Left hindlimb (tissue), 1 donor: ENCODE data around the gene OPN4.
"Not testable (repeated sequence)": the region's sequence is repeated elsewhere in the genome, so short reads cannot be mapped to it uniquely, and the experiment has no call there.

Experiments used
- DNase-seq: peaks from one replicate; pipeline ENCODE4 v3.0.0-alpha.2; 2018

OPN4 gene, protein sequence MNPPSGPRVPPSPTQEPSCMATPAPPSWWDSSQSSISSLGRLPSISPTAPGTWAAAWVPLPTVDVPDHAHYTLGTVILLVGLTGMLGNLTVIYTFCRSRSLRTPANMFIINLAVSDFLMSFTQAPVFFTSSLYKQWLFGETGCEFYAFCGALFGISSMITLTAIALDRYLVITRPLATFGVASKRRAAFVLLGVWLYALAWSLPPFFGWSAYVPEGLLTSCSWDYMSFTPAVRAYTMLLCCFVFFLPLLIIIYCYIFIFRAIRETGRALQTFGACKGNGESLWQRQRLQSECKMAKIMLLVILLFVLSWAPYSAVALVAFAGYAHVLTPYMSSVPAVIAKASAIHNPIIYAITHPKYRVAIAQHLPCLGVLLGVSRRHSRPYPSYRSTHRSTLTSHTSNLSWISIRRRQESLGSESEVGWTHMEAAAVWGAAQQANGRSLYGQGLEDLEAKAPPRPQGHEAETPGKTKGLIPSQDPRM

DNA sequence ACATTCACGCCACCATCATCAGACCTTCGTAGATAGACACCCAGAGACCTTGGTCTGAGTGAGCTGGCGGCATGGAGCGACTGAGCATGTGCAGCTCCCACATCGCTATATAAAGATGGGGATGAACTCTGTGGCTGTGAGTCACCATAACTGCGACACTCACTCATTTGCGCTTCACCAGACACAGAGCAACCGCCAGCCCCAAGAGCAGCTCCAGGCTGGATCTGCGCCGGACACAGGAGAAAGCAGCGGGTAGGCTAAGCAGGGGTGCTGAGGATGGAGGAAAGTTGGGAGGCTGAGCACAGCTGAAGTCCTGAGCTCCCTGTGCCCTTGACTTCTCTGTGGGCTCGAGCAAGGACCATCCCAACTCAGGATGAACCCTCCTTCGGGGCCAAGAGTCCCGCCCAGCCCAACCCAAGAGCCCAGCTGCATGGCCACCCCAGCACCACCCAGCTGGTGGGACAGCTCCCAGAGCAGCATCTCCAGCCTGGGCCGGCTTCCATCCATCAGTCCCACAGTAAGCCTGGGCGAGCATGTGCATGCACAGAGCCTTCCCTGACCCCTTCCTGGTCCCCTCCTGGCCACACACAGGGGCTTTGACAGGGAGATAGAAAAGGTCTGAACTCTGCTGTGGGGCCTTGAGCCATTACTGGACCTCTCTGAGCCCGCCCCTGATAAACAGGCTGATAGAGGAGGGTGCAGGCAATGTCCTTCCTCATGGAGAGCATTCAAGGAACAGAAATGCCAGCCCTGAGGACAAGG, at the start of gene OPN4:
Gene OPN4 (plus strand): TSS at position 137 of the 762 bp plus-strand sequence. CDS start 237 bp downstream, at position 374.
- peak; percentile 18 for DNase-seq

DNA sequence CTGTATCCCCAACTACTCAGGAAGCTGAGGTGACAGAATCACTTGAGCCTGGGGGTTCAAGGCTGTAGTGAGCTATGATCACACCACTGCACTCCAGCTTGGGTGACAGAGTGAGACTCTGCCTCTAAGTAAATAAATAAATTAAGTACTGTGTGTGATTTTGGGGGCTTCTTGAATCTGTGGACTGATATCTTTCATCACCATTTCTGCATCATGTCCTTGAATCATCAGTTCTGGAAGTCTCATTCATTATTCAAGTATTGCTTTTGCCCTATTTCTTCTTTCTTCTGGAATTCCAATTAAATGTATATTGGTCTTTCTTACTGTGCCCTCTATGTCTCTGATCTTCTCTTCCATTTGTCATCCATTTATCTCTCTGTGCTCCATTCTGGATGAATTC, 46.7 kb upstream of the OPN4 start:
- DNase-seq = no peak

DNA sequence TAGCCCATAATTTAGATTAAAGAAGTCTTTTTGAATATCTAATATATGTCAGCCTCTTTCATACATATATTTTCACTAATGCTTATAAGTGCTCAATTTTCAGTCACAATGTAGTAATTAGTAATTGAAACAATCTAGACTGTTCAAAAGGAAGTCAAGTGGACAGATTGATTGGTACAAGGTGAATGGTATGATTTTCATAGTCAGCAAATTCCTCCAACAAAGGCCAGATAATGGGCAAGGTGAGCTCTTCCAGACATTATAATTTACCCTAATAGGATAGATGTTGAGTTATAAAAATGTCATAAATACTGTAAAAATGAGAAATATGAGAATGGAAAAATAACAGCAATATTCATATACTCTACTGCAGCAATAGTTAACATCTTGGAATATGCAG, 44.4 kb upstream of the OPN4 start:
- DNase-seq = no peak

DNA sequence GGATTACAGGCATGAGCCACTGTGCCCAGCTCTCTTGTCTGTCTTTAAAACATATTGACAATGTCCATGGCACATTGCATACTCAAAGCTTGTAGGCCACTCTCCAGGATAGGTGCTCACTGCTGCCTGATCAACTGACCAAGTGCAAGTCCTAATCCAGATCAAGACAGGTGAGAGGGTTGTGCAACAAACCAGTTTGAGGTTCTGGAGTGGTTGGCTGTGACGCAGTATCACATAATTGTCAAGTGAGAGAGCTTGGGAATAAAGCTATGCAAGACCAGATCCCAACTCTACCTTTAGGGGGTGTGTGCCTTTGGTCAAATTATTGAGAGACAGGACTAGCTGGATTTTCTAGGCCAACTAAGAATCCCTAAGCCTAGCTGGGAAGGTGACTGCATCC, 43.0 kb upstream of the OPN4 start:
- DNase-seq = no peak

DNA sequence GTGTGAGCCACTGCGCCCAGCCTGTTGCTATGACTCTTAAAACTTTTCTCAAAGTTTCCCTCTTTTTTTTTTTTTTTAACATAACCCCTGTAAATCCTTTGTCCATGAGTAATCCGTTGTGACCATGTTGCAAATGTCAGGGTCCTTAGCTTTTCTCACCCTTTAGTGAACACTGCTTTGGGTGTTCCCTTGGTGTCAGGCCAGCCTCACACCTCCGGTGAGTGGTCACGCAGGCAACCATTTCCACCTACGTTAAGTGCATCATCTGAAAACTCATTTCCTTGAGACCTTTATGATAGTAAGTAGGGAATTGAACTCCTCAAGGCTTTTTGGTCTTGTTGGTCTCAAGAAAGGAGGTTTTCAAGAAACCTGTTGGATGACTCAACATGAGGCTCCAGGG, 41.3 kb upstream of the OPN4 start:
- DNase-seq = no peak

DNA sequence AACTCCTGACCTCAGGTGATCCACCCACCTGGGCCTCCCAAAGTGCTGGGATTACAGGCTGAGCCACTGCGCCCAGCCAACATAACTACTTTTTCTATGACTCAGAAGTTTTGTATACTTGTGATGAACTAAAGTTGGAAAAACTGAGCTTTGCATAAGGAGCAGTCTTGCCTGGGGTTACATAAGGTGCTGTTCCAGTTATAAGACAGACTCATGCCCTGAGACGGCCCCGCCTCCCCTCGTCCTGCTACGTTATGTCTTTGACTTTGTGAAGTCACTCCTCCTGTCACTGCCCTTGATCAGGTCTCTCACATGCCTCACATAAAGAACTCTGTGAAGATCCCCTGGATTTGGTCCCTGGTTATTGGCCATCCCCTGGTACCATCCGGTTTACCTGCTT, 40.4 kb upstream of the OPN4 start:
- no peak for DNase-seq

DNA sequence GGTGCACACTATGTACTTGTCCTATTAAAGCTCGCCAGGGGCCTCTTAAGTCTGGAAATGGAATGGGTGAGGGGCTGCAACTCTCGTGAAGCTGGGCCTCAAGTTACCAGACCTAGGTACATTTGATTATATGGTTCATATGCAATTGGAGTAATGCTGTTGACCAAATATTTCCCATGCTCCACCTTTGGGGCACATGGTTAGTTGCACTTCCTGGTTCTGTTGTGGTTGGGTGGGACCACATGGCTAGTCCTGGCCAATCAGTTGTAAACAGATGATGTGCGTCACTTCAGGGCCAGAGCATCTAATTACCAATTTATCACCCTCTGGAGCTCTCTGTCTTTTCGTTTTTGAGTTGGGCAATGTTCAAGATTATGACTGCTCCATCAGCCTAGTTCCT, 39.5 kb upstream of the OPN4 start:
- DNase-seq = no peak

DNA sequence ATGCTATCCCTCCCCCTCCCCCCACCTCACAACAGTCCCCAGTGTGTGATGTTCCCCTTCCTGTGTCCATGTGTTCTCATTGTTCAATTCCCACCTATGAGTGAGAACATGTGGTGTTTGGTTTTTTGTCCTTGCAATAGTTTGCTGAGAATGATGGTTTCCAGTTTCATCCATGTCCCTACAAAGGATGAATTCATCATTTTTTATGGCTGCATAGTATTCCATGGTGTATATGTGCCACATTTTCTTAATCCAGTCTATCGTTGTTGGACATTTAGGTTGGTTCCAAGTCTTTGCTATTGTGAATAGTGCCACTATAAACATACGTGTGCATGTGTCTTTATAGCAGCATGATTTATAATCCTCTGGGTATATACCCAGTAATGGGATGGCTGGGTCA, 37.1 kb upstream of the OPN4 start:
- not testable (repeated sequence) for DNase-seq

DNA sequence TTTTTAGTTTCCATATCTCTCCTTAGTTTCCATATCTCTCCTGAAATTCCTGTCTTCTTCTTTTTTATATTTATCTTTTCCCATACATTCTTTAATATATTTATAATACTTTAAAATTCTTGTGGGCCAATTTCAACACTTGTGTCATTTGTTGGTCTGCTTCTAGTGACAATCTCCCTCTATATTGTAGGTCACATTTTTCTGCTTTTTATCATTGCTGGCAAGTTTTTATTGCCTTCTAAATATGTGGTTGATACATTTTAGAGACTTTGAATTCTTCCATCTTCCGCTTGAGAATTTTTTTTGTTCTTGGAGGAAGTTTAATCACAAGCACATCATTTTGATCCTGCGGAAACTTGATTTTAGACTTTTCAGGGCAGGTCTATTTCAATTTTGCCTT, 26.0 kb upstream of the OPN4 start:
- no peak for DNase-seq

DNA sequence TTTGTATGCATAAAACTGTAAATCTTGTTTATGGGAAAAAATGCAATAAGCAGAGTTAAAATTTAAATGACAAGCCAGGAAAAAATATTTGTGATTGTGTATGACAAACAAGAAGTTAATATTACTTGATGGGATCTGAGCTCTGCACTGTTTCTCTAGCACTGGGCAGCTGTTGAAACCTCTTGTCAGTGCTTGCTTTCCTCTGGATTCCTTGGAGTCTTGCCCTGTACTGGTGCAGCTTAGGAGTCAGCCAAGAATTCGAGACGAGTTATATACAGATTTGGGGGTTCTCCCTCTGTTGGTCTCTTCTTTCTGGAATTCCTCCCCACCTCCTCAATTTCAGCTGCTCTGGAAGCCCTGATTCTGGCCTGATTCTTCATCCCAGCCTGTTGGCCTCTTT, 24.3 kb upstream of the OPN4 start:
- DNase-seq = no peak

DNA sequence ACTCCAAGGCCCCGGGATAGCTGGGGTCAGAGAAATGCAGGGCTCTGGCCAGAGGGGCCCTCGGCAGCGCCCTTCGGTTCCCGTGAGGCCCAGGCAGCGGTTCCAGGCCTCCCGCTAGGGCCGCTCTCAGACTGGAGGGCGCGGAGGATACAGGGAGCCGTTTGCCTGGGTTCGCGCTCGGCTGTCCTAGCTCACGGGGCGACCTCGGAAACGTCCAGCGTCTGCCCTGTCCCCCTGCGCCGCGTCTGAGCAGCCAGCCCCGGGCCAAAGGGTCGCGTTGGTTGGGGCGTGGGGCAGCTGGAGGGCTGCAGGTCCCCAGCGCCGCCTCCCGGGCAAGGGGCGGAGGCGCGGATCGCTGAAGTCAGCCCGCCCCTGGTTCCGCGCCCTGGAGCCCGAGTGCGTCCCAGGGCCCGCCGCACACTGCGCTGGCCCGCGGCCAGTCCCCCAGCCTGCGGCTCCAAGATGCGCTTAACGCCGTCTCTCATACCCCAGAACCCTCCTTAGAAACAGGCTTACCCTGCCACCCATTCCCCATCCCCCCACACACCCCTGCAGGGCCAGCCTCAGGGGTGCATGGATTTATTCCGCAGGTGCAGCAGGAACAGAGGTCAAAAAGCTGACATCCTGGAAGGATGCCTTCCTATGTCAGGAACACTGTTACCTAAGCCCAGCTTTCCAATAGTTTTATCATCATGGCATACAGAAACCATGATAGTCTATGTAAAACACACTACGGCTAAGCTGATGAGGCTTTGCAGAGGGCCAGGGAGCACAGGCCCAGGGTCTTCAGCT, 22.1 kb upstream of the OPN4 start:
- DNase-seq = peak; percentile 57

DNA sequence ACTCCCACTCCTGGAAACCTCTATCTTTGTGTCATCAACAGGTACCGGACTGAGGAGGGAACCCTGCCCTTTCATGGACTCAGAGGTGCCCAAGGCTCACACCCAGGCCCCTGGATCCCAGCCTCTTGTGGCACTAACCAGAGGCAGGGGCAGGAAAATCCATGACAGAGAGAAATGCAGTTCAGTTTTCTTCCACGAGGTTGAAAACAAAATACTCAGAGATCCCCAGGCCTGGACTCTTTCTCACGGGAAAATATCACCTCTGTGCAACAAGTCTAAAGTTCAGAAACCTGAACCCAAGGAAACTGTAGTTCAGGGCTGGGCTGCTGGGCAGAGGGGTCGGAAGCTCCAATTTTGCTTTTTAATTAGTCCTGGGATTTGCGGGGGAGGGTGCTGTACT, 21.4 kb upstream of the OPN4 start:
- DNase-seq = no peak

DNA sequence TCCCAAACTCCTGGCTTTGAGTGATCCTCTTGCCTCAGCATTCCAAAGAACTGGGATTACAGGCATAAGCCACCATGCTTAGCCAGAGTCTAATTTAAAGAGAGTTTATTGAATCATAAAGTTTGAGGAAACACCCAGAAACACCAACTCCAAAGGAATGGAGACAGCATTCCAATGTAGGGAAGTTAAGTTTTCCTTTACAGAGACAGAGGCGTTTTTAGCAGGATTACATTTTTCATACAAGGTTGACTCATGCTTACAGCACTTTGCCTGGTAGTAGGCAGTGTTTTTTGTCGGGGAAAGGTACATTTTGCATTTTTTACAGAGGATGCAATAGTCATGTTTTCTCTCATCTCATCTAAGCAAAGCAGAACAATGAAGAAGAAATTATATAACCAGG, 18.9 kb upstream of the OPN4 start:
- no peak for DNase-seq

DNA sequence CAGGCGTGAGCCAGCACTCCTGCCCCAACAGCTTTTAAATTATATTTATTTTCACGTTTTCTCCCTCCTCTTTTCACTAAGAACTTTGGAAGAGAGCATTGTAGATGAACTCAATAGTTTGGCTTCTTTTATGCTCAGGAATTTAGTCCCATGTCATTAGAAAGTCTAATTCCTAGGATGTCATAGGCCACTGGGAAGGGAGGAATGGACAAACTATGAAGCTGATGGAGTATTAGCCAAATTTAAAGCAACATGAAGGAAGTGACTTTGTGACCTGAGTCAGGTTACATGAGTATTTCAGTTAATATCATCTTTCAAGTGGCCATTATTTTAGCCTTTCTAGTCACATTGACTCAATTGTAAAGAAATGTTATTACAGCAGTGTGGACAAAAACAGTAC, 18.0 kb upstream of the OPN4 start:
- no peak for DNase-seq

DNA sequence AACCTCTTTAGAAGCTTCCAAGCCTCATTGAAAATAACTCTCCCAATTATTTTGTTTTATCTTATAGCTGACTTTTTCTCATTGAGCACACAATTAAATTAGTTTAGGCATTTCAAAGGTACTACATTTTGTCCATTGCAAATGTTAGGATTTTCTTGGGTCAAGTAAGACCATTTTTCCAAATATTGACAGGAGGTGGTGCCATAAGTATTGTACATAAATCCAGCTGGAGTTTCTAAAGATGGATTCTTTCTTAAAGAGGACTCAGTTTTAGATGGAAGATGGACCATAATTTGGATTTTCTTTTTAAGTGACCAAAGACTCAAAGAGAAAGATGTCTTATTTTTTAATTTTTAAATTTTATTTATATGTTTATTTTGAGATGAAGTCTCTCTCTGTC, 12.3 kb upstream of the OPN4 start:
- no peak for DNase-seq

DNA sequence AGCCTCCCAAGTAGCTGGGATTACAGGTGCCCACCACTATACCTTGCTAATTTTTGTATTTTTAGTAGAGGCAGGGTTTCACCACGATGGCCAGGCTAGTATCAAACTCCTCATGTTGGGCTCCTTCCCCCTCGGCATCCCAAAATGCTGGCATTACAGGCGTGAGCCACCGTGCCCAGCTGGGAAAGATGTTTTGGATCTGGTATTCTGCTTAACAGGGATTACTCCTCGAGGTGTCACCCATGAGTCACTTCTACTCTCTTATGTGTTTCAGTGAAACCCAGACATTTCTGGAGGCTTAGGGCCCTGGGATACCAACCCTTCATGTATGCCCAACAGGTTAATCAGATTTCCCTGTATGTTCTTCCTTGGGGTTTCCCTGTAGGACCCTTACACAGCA, 11.8 kb upstream of the OPN4 start:
- no peak for DNase-seq

DNA sequence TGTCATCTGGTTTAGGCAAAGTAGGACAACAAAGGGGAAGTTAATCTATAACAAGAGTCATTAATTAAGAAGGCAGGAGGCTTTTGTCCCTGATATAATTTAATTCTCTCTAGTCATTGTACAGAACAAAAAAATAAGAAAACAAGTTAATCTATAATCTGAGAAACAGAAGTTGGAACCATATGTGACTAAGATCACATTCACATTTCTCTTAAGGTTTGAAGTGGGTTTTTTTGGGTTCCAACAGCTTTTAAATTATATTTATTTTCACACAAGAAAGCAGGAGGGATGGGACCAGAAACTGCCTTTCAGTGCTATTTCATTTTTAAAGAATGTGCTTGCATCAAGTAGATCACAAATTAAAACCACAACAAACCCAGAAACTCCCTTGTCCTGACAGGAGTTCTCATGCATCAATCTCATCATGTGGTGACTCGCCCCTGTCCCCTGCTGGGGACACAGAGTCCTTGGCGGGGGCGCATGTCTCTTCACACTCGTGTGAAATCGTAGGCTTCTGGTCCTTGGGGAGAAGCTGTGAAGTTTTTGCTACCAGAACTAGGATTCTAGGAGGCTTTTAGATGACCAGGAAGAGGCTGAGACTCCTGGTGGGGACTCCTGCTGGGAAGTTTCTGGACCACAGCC, 10.1 kb upstream of the OPN4 start:
- DNase-seq = no peak

DNA sequence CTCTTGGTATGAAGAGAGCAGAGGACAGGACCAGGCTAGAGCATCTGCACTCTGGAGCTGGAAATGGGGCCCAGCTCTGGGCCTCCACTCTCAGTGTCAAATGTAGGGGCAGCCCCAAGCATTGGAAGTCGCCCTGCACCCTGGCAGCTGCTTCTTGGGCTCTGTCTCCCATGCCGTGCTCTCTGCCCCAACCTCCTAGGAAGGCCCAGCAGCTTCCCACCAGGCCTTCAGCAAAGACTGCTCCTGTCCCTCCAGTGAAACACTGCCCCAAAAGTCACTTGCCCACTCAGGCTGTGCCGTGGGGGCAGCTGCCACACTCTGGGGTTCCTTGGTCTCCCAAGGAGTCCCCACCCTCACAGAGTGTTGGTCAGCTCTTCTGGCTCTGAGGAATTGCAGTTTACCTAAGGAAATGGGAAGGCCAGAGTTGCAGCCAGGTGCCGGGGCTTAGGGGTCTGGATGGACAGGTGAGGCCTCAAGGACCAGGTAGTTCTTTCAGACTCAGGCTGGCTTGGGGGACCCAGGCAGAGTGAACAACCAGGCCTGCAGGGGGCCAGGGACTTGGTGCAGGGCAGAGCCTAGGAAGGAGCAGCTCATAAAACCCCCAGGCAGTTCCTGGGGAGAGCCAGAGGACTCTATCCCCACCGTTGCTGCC, 9.4 kb upstream of the OPN4 start:
- DNase-seq = no peak

DNA sequence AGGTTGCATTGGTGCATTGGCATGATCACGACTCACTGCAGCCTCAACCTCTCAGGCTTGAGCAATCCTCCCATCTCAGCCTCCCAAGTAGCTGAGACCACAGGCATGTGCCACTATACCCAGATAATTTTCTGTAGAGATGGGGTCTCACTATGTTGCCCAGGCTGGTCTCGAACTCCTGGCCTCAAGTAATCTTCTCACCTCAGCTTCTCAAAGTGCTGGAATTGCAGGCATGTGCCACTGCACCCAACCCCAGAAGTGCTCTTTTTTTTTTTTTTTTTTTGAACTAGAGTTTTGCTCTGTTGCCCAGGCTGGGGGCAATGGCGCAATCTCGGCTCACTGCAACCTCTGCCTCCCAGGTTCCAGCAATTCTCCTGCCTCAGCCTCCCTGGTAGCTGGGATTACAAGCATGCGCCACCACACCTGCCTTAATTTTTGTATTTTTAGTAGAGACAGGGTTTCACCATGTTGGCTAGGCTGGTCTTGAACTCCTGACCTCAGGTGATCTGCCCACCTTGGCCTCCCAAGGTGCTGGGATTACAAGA, 8.7 kb upstream of the OPN4 start:
- not testable (repeated sequence) for DNase-seq

DNA sequence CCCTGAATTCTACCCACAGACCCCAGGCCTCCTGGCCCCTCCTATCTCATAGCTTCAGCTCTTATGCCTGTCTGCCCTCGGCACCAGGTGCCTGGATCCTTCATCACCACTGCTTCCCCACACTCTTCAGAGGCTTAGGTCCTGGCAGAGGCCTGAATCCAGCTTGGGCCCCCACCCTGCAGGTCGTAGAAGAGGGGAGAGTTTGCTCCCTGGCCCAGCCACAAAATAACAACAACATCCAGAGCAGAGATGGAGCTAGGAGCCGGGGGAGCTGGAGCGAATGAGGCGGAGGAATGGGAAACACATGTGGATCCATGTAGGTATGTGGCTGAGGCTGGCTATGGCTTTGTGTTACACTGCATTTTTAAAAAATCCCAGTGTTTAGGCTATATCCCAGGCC, 7.8 kb upstream of the OPN4 start:
- no peak for DNase-seq

DNA sequence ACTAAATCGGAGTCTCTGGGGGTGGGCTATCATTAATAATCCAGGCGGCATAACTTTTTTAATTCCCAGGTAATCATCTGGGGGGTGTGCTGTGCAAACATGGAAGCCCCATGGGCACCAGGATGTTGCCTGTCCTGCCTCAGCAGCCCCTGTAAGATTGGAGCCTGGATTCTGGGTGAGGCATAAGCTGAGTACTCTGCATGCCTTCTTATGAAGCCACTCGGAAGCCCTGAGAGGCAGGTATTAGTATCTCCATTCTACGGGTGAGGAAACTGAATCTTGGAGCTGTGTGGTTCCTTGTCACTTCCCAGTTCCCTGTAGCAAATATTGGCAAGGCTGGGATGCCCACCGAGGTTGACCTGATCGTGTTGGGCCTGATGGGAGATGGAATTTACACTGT, 7.4 kb upstream of the OPN4 start:
- no peak for DNase-seq
